Keratinocyte (primary cell): Measurements from ENCODE around the gene GRHL3. TPM values are rescaled to one million over a fixed set of nuclear protein-coding genes. Genes with fewer than 3 reads are reported as not detected.

Source experiments
- DNase-seq: peaks from one replicate; pipeline ENCODE4 v3.0.0-alpha.2; 2011; ENCODE audit warnings: low read depth, missing footprints, low spot score
- FAIRE-seq: peaks from 2 replicates; lab custom pipeline; 2011; peaks lifted over from hg19 to GRCh38; lab: Jason Lieb, UNC
- H2AFZ ChIP-seq: 2 replicates; pipeline ENCODE4 v1.6.0; 2012; ENCODE audit warnings: low read length, control low read depth, inconsistent platforms; ENCODE audit not compliant: control insufficient read depth
- H3K27ac ChIP-seq: 2 replicates; pipeline ENCODE4 v1.5.1; 2011; ENCODE audit warnings: low read length; ENCODE audit not compliant: control insufficient read depth, insufficient read depth
- H3K27me3 ChIP-seq: 3 replicates; pipeline ENCODE4 v1.6.0; 2011; ENCODE audit warnings: low read length; ENCODE audit not compliant: control insufficient read depth, insufficient read depth; ENCODE audit errors: extremely low read depth
- H3K36me3 ChIP-seq, 2 experiments: 2 replicates in 1 of 2; 3 replicates in 1 of 2; pipeline ENCODE4 v1.5.1; 2011; ENCODE audit warnings: low read length in 2 of 2, mild to moderate bottlenecking in 1 of 2; ENCODE audit not compliant: control insufficient read depth in 2 of 2, insufficient read depth in 2 of 2; ENCODE audit errors: extremely low read depth in 1 of 2
- H3K4me1 ChIP-seq: 3 replicates; pipeline ENCODE4 v1.5.1; 2011; ENCODE audit warnings: low read length; ENCODE audit not compliant: control insufficient read depth, insufficient read depth; ENCODE audit errors: extremely low read depth
- H3K4me2 ChIP-seq: 3 replicates; pipeline ENCODE4 v1.6.0; 2011; ENCODE audit warnings: low read depth, low read length; ENCODE audit not compliant: control insufficient read depth, insufficient read depth; ENCODE audit errors: extremely low read depth
- H3K4me3 ChIP-seq, 3 experiments: fragments of 200-600 bp in 1 of 3; sonication (generic) in 1 of 3; 2 replicates in 2 of 3; 3 replicates in 1 of 3; pipeline ENCODE4 v1.5.1; 2011 to 2016; ENCODE audit warnings: low read length in 3 of 3, mild to moderate bottlenecking in 3 of 3, control low read depth in 2 of 3, inconsistent platforms in 1 of 3, low read depth in 1 of 3, mixed read lengths in 1 of 3, mixed run types in 1 of 3, moderate library complexity in 1 of 3; ENCODE audit not compliant: control insufficient read depth in 2 of 3, insufficient read depth in 2 of 3; ENCODE audit errors: extremely low read depth in 1 of 3
- H3K79me2 ChIP-seq: 2 replicates; pipeline ENCODE4 v1.6.0; 2012; ENCODE audit warnings: low read length; ENCODE audit not compliant: control insufficient read depth, insufficient read depth
- H3K9ac ChIP-seq: 3 replicates; pipeline ENCODE4 v1.6.0; 2011; ENCODE audit warnings: low read length; ENCODE audit not compliant: control insufficient read depth, insufficient read depth; ENCODE audit errors: extremely low read depth
- H3K9me1 ChIP-seq: 3 replicates; pipeline ENCODE4 v1.6.0; 2011; ENCODE audit warnings: low read length; ENCODE audit not compliant: control insufficient read depth, insufficient read depth; ENCODE audit errors: extremely low read depth
- H3K9me3 ChIP-seq: 2 replicates; pipeline ENCODE4 v1.5.1; 2012; ENCODE audit warnings: low read depth, low read length; ENCODE audit not compliant: control insufficient read depth
- H4K20me1 ChIP-seq: 3 replicates; pipeline ENCODE4 v1.6.0; 2011; ENCODE audit warnings: low read length; ENCODE audit not compliant: control insufficient read depth, insufficient read depth; ENCODE audit errors: extremely low read depth
- EZH2 ChIP-seq: IDR thresholded peaks from one replicate; pipeline ENCODE4 v1.6.1; 2012; ENCODE audit warnings: inconsistent platforms, mild to moderate bottlenecking, low read length, moderate library complexity
- dilution Hi-C: fragments of 300-500 bp; cut with MboI; formaldehyde crosslinking; loops from one replicate; pipeline ENCODE4 v1.7.0; 2020; ENCODE audit warnings: low sequenced_read_pairs; ENCODE audit not compliant: extremely low pct_ligation_motif_present
- polyA plus RNA-seq, 5 experiments: library from polyadenylated mRNA; depleted of rRNA in 3 of 5; stranded (reverse) in 3 of 5; stranded (forward) in 1 of 5; unstranded in 1 of 5; fragments of >200 nt; gene quantifications; 1 replicate in 1 of 5; 2 replicates in 3 of 5; 3 replicates in 1 of 5; pipeline versions ENCODE4 v1.2.1 to v1.2.3, GENCODE V29; 2011 to 2012; ENCODE audit warnings: missing spikeins in 2 of 5, low read depth in 1 of 5, low replicate concordance in 1 of 5
- TF ChIP-seq, protein P1 (sequence below), 3 experiments: IDR thresholded peaks in 1 of 3; conservative IDR thresholded peaks in 1 of 3; optimal IDR thresholded peaks in 1 of 3; 2 replicates in 2 of 3; 3 replicates in 1 of 3; pipeline versions ENCODE3 to v1.5.1; 2011; ENCODE audit warnings: low read length in 3 of 3, mild to moderate bottlenecking in 3 of 3, moderate library complexity in 2 of 3, control low read depth in 1 of 3, inconsistent platforms in 1 of 3; ENCODE audit not compliant: insufficient read depth in 2 of 3; ENCODE audit errors: extremely low read depth in 1 of 3

Gene GRHL3
- polyA plus RNA-seq, 1 donor (not counting 4 experiments of a cell fraction or from before 2014, with no cell fraction given): 13.0 TPM

DNA sequence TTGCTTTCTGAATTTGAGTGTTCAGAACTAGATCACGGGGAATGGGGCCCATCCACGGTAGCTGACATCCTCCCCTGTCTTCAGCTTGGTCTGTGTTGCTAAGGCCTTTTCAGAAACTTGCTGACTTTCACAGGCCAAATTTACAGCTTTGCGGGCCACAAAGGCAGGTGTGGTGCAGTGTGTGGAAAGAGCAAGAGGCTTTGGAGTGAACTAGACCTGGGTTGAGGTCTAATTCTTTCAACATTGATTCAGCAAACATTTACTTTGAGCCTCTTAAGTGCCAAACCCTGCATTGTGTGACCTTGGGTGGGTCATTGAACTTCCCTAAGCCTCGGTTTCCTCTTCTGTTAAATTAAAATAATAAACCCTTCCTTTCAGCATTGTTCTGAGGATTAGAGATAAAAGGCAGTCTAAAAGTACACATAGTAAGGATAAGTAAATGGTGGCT is 70.1 kb downstream of the GRHL3 start:
- Histone ChIP-seq H3K9me3 (no peaks in the 10 kb centered on the region), H3K79me2 (peaks cover 2% of the 10 kb centered on the region), H3K36me3 (peaks cover 7 to 22% of the 10 kb centered on the region in 2 experiments), H3K27me3 (no peaks in the 10 kb centered on the region), H4K20me1 (no peaks in the 10 kb centered on the region), H2AFZ (no peak overlapping the region), H3K9ac (no peak overlapping the region), H3K27ac (no peak overlapping the region), H3K4me3 (no peak overlapping the region), H3K9me1 (no peaks in the 10 kb centered on the region), H3K4me2 (no peak overlapping the region), H3K4me1 (peaks cover 48% of the 10 kb centered on the region)
- dilution Hi-C loops: no loop called here
- FAIRE-seq (no peak), DNase-seq (no peak)
- TF ChIP-seq, protein P1, sequence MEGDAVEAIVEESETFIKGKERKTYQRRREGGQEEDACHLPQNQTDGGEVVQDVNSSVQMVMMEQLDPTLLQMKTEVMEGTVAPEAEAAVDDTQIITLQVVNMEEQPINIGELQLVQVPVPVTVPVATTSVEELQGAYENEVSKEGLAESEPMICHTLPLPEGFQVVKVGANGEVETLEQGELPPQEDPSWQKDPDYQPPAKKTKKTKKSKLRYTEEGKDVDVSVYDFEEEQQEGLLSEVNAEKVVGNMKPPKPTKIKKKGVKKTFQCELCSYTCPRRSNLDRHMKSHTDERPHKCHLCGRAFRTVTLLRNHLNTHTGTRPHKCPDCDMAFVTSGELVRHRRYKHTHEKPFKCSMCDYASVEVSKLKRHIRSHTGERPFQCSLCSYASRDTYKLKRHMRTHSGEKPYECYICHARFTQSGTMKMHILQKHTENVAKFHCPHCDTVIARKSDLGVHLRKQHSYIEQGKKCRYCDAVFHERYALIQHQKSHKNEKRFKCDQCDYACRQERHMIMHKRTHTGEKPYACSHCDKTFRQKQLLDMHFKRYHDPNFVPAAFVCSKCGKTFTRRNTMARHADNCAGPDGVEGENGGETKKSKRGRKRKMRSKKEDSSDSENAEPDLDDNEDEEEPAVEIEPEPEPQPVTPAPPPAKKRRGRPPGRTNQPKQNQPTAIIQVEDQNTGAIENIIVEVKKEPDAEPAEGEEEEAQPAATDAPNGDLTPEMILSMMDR (optimal IDR thresholded peaks at IDR 0.05 in 1 of 3, IDR thresholded peaks at IDR 0.05 in 1 of 3, conservative IDR thresholded peaks at IDR 0.05 in 1 of 3; ENCODE audit: extremely low read depth in 1 of 3, insufficient read depth in 2 of 3, low read length in 3 of 3): no peak
- no peak for TF ChIP-seq EZH2

DNA sequence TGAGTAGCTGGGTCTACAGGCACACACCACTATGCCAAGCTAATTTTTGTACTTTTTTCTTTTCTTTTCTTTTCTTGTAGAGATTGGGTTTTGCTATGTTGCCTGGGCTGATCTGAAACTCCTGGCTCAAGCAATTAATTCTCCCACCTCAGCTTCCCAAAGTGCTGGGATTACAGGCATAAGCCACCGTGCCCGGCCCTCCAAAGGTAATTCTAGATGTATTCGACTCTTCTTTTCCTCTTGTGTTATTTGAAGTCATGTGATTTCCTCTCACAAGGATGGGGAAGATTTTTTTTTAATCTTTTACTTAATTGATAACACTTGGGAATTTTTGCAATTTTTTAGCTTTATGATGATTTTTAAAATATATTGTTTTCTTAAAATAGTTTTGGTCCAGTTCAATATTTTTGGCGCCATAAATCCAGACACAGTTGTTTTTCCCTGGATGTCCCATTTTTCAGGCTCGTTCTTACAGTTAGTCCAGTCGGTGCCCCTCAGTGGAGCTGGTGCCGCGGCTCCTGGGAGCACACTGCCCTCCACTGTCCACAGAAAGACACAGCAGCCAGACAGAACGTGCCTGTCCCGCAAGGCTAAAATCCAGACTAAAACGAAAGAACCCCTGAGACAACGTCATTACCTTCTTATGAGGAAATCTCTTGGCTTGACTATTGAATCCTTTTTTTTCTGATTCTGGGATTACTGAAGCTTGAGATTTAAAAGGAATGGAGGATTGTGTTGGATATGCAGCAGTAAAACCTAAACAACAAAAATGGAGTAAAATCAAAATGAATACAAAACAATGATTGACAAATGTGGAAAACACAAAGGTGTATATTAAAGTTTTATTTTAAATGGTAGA is 72.0 kb downstream of the GRHL3 start:
- peak overlapping the region; percentile 16 for H2AFZ ChIP-seq
- TF ChIP-seq, protein P1 (optimal IDR thresholded peaks at IDR 0.05 in 1 of 3, IDR thresholded peaks at IDR 0.05 in 1 of 3, conservative IDR thresholded peaks at IDR 0.05 in 1 of 3; ENCODE audit: extremely low read depth in 1 of 3, insufficient read depth in 2 of 3, low read length in 3 of 3): peak; percentile 91 to 99 (median 98)
- TF ChIP-seq EZH2: no peak
- no peaks in the 10 kb centered on the region for H4K20me1 ChIP-seq
- H3K4me1 ChIP-seq: peaks cover 32% of the 10 kb centered on the region
- H3K9ac ChIP-seq: peak overlapping the region; percentile 72
- FAIRE-seq: peak; percentile 59
- DNase-seq: no peak
- dilution Hi-C loops: loop anchor here (10.0 kb wide), 1 partner anchor 196 kb away; no protein-coding TSS in a partner anchor
- H3K36me3 ChIP-seq: peaks cover 7 to 22% of the 10 kb centered on the region in 2 experiments
- no peaks in the 10 kb centered on the region for H3K27me3 ChIP-seq
- peaks cover 2% of the 10 kb centered on the region for H3K79me2 ChIP-seq
- H3K4me3 ChIP-seq: peak overlapping the region in 1 of 3 experiments; percentile 13
- no peaks in the 10 kb centered on the region for H3K9me1 ChIP-seq
- peak overlapping the region; percentile 73 for H3K27ac ChIP-seq
- peak overlapping the region; percentile 76 for H3K4me2 ChIP-seq
- H3K9me3 ChIP-seq: no peaks in the 10 kb centered on the region
